Measurements from ENCODE around the gene PNKD.
A peak's percentile ranks its signal among the peaks of the same experiment; 100 is the strongest.
"Not testable (repeated sequence)": the region's sequence is repeated elsewhere in the genome, so short reads cannot be mapped to it uniquely, and the experiment has no call there.

The PNKD gene

DNA sequence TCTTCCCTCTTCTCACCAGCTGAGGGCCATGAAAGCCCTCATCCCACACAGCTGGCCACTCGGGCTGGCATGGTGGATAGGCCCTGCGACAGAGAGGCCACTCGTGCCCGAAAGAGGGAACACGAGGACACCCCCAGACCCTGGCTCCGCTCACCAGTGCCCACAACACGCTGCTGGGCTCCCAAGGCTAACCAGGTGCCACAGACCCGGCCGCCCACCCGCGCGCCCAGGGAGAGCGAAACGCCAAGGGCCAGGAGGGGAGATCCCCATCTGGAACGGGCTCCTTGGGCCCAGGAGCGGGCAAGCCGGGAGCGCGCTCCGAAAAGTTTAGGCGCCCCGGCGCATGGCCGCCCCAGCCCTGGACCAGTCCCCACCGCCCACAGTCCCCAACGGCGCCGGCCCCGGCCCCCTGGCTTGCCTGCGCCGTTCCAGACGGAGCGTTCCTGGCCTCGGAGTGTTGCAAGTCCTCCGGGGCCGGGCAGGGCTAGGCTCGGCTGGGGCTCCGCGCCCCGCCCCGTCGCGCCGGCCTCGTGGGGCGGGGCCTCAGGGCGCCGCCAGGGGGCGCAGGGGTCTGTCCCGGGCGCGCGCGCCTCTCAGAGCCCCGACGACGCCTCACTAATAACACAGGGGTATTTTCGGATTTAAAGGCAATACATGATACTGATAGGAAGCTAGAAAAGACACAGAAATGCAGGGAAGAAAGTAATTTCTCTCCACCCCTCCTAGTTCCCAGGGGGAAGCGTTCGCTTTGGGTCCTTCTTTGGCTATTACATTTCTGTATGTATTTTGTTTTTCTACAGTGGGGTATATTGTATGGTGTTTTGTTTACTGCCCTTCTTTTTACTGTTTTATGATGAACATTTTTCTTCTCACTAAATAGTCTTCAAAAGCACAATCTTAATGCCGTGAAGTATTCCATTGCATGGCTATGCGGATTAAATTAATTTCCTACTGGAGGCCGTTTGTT lies 22.0 kb downstream of the PNKD start, which contains the start of gene TMBIM1:
Gene TMBIM1 (minus strand): TSS at position 456 of the 967 bp plus-strand sequence. CDS start 10,362 bp downstream, outside the sequence.
- peak; percentile 47 to 63 (median 50) for DNase-seq (ENCODE audit: low read depth in 3 of 3)

DNA sequence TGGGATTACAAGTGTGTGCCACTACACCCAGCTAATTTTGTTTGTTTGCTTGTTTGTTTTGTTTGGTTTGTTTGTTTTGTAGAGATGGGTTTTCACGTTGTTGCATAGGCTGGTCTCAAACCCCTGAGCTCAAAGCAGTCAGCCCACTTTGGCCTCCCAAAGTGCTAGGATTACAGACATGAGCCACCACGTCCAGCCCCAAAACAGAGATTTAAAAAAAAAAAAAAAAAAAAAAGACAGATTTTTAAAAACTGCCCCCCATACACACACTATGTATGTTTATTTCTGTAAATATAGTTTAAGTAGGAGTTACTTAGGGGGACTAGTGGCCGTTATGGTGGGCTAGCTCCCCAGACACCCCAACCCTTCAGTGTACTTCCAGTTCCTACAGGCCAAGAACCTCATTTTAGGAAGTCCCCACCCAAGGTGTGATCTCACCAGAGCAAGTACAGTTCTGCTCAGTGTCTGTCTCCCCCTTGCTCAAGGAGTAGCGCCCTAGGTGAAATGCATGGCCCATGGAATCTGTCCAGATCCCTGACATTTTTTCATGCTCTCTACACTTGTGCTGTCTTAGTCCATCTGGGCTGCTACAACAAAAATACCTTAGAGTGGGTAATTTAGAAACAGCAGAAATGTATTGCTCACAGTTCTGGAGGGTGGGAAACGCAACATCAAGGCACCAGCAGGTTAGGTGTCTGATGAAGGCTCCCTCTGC lies 23.6 kb downstream of the PNKD start:
- no peak for DNase-seq (ENCODE audit: low read depth in 3 of 3)

- no peak for DNase-seq (ENCODE audit: low read depth in 3 of 3)
Measured at GRCh38 chr2:218294430-218295022, 24.2 kb downstream of the PNKD start.

DNA sequence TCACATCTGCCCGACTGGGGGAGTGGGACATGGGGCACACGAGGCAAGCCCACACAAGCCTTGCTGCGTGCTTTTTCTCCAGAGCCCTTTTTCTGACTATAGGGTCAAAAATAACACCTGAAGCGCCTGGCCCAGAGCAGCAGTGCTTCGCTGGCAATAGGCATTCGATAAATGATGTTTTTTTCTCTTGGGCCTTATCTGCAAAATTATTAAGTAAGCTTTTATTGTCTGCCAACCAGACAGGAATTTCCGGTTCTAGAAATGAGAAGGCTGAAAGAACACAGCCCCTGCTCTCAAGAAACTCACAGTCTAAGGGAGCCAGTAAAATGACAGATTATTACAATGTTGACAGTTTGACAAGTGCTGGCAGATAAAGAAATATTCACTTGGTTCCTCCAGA lies 24.7 kb downstream of the PNKD start:
- no peak for DNase-seq (ENCODE audit: low read depth in 3 of 3)

DNA sequence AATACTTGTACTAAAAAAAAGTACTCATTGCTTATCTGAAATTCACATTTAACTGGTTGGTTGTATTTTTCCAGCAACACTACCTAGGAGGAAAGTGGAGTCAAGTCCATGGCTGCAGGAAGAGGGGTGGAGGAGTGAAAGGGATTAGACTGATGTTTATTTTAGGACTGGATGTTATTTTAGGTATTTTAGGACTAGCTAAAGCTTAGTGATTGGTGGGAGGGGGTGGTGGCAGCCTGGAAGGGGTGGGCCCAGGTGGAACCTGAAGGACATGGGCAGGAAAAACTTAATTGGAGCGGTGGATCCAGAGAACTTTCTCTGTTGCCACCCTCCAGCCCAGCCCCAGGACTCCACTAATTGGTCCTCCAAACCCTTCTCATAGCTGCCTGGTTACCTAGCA lies 25.9 kb downstream of the PNKD start:
- DNase-seq (ENCODE audit: low read depth in 3 of 3), result no peak

GRCh38 chr2:218296847-218297246 lies 26.5 kb downstream of the PNKD start:
- DNase-seq (ENCODE audit: low read depth in 3 of 3), result no peak

- DNase-seq (ENCODE audit: low read depth in 3 of 3), result no peak
Measured at GRCh38 chr2:218298314-218298875, 28.1 kb downstream of the PNKD start.

GRCh38 chr2:218300141-218300540 lies 29.8 kb downstream of the PNKD start:
- DNase-seq (ENCODE audit: low read depth in 3 of 3), result no peak

GRCh38 chr2:218301176-218301819 lies 31.0 kb downstream of the PNKD start:
- DNase-seq (ENCODE audit: low read depth in 3 of 3), result peak; percentile 77 to 88 (median 83)

GRCh38 chr2:218305383-218305782 lies 35.1 kb downstream of the PNKD start:
- no peak for DNase-seq (ENCODE audit: low read depth in 3 of 3)

DNA sequence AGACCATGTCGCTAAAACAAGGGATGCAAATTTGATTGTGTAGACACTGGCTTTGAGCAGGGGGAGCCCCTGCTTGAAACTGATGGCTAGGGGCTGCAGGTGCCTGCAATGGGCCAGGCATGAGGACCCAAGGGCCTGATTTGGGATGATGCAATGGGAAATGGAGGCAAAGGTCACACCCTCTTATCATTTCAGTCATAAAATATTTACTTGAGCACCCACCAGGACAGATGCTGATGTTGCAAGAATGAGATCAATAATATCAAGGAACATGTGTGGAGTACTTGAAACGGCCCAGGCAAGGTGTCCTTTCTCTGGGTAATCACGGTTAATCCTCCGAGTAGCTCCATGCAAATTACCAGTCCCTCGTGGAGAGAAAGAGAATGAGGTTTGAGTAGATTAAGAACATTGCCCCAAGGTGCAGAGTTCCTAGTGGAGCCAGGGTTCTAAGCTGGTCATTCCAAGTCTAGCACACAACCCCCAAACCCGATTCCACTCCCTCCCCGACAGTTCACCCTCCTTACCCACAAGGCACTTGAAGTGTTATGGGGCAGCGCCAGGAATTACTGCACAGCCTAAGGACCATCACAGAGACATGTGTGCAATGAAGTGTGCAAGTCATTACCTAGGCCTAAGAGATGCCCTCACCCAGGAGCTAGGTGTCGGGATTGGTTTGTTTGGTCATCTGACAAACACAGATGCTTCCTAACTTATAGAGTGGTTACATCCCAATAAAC lies 36.0 kb downstream of the PNKD start:
- DNase-seq (ENCODE audit: low read depth in 3 of 3), result no peak

DNA sequence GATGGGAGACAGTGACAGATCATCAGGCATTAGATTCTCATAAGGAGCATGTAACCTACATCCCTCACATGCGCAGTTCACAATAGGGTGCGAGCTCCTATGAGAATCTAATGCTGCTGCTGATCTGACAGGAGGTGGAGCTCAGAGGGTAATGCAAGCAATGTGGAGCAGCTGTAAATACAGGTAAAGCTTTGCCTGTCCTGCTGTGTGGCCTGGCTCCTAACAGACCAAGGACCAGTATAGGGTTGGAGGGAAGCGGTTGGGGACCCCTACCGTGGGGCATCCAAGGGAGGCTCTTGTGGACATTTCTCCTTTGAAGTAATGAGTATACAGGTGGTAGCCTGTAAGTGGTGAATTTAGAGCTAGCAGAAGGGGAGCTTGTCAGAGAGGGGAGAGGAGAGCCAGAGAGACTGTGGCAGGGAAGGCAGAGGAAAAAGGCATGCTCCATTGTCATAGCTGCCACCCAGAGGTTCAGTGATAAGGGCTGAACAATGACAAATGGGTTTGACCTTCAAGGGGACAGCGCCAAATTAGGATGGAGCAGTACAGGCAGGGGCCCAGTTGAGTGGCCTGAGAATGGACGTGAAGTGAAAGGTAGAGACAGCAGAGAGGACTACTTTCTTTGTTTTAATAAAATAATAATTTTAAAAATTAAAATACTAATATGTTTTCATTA lies 37.2 kb downstream of the PNKD start:
- no peak for DNase-seq (ENCODE audit: low read depth in 3 of 3)

- no peak for DNase-seq (ENCODE audit: low read depth in 3 of 3)
Measured at GRCh38 chr2:218310853-218311540, 40.7 kb downstream of the PNKD start.

- not testable (repeated sequence) for DNase-seq (ENCODE audit: low read depth in 3 of 3)
Measured at GRCh38 chr2:218311541-218312266, 41.4 kb downstream of the PNKD start.

DNA sequence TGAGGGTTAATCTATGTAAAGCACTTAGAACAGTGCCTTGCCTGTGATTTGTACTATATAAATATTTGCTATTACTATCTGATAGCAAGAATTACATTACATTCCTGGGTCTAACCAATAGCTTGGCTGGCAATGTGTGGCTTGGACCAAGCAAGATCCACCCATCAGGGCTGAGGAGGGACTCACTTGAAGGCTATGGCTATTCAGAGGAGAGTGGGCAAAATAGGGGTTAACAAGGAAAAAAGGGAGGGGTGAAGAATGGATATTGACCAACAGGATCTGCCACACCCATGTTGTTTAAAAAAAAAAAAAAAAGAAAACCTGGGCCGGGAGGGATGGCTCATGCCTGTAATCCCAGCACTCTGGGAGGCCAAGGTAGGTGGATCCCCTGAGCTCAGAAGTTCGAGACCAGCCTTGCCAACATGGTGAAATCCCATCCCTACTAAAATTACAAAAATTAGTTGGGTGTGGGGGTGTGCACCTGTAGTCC lies 42.0 kb downstream of the PNKD start:
- DNase-seq (ENCODE audit: low read depth in 3 of 3), result no peak

- DNase-seq (ENCODE audit: low read depth in 3 of 3), result no peak
Measured at GRCh38 chr2:218313356-218313755, 43.0 kb downstream of the PNKD start.

DNA sequence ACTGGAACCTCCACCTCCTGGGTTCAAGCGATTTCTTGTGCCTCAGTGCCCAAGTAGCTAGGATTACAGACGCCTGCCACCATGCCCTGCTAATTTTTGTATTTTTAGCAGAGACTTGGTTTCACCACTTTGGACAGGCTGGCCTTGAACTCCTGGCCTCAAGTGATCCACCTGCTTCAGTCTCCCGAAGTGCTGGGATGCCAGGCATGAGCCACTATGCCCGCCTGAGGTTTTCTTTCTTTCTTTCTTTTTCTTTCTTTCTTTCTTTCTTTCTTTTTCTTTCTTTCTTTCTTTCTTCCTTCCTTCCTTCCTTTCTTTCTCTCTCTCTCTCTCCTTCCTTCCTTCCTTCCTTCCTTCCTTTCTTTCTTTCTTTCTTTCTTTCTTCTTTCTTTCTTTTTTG lies 44.4 kb downstream of the PNKD start:
- DNase-seq (ENCODE audit: low read depth in 3 of 3), result not testable (repeated sequence)

GRCh38 chr2:218315397-218315796 lies 45.1 kb downstream of the PNKD start:
- no peak for DNase-seq (ENCODE audit: low read depth in 3 of 3)

GRCh38 chr2:218317303-218317630 lies 46.9 kb downstream of the PNKD start:
- DNase-seq (ENCODE audit: low read depth in 3 of 3), result no peak
